Measurements from ENCODE around the gene RBM15B.
A peak's percentile ranks its signal among the peaks of the same experiment; 100 is the strongest.

DNA sequence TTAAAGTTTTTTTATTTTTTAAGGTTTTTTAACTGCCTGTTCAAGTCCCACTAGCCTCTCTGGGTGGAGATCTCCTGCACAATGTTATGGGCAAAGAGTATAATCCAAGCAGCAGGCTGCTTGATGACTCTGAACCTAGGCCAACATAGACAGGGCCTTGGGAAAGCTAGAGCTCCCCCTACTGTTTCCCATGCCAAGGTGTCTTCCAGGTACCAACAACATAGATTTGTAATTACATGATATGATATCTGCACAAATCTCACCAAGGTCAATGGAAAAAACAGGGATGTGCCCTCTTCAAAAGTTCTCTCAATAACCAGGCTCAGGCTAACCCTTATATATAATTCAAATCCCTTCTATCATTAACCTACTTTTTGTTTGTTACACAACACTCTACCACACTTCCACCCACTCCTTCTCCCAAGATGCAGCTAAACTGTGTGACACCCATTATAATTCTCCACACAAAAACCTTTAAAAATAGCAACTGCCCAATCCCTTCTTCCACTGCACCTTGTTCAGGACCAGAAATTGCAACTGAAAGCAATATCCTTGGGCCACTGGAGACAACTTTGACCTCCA is 43.8 kb downstream of the RBM15B start:
- TF ChIP-seq, protein P1, sequence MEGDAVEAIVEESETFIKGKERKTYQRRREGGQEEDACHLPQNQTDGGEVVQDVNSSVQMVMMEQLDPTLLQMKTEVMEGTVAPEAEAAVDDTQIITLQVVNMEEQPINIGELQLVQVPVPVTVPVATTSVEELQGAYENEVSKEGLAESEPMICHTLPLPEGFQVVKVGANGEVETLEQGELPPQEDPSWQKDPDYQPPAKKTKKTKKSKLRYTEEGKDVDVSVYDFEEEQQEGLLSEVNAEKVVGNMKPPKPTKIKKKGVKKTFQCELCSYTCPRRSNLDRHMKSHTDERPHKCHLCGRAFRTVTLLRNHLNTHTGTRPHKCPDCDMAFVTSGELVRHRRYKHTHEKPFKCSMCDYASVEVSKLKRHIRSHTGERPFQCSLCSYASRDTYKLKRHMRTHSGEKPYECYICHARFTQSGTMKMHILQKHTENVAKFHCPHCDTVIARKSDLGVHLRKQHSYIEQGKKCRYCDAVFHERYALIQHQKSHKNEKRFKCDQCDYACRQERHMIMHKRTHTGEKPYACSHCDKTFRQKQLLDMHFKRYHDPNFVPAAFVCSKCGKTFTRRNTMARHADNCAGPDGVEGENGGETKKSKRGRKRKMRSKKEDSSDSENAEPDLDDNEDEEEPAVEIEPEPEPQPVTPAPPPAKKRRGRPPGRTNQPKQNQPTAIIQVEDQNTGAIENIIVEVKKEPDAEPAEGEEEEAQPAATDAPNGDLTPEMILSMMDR (IDR thresholded peaks at IDR 0.05; ENCODE audit: low read depth, low read length) = peak; percentile 91
- TF ChIP-seq EZH2phosphoT487 (IDR thresholded peaks at IDR 0.05; ENCODE audit: low read depth) = no peak
